IMR-90 (cell line): Measurements from ENCODE around the gene DISP1. TPM values are rescaled to one million over a fixed set of nuclear protein-coding genes. Genes with fewer than 3 reads are reported as not detected.

Experiments
- ATAC-seq: fragments of 200-7000 bp; cut with Tn5 transposase; 2 replicates; pipeline ENCODE4 v1.9.1; 2020; ENCODE audit warnings: low read depth, mild to moderate bottlenecking, moderate library complexity
- BruUV-seq: library from RNA; stranded (reverse); fragments of 400-500 nt; replicated peaks from 2 replicates; lab custom pipeline; 2021; lab: Mats Ljungman, UMichigan
- CTCF ChIA-PET: fragments of 300-600 bp; formaldehyde crosslinking; extraction: SDS; loops from one replicate; lab custom pipeline; 2021; ENCODE audit warnings: antibody characterized with exemption; lab: Yijun Ruan, JAX
- POLR2A ChIA-PET: fragments of 300-600 bp; sonication (Branson Sonifier 250); formaldehyde crosslinking; loops from one replicate; lab custom pipeline; 2022; ENCODE audit warnings: antibody characterized with exemption; ENCODE audit not compliant: unreplicated experiment; lab: Charles Lee
- DNase-seq: peaks from one replicate; pipeline ENCODE4 v3.0.0; 2013
- H2AFZ ChIP-seq: replicated peaks from 2 replicates; pipeline ENCODE3; 2013; ENCODE audit warnings: low read length, mild to moderate bottlenecking; ENCODE audit not compliant: poor library complexity
- H2AK5ac ChIP-seq: 2 replicates; pipeline ENCODE4 v1.6.1; 2013; ENCODE audit warnings: low read depth, low read length, inconsistent platforms
- H2AK9ac ChIP-seq: replicated peaks from 2 replicates; pipeline ENCODE3; 2013; ENCODE audit warnings: mild to moderate bottlenecking, low read depth, low read length, moderate library complexity; ENCODE audit not compliant: poor library complexity
- H2BK120ac ChIP-seq: 2 replicates; pipeline ENCODE4 v1.6.1; 2013; ENCODE audit warnings: low read depth, low read length, inconsistent platforms
- H2BK15ac ChIP-seq: 3 replicates; pipeline ENCODE4 v1.6.1; 2013; ENCODE audit warnings: low read depth, low read length, inconsistent platforms
- H2BK20ac ChIP-seq: 2 replicates; pipeline ENCODE4 v1.6.1; 2013; ENCODE audit warnings: low read depth, mild to moderate bottlenecking, inconsistent platforms, low read length, moderate library complexity
- H2BK5ac ChIP-seq: 2 replicates; pipeline ENCODE4 v1.6.1; 2013; ENCODE audit warnings: mild to moderate bottlenecking, low read depth, low read length, inconsistent platforms; ENCODE audit not compliant: poor library complexity, severe bottlenecking
- H3K14ac ChIP-seq: replicated peaks from 2 replicates; pipeline ENCODE4 v1.6.1; 2013; ENCODE audit warnings: low read depth, low read length, inconsistent platforms
- H3K18ac ChIP-seq: 2 replicates; pipeline ENCODE4 v1.6.1; 2013; ENCODE audit warnings: low read depth, low read length, control low read depth
- H3K23ac ChIP-seq: 2 replicates; pipeline ENCODE4 v1.6.1; 2013; ENCODE audit warnings: low read depth, low read length, inconsistent platforms
- H3K27ac ChIP-seq: 2 replicates; pipeline ENCODE4 v1.5.1; 2013; ENCODE audit warnings: mild to moderate bottlenecking, control low read depth, low read length; ENCODE audit not compliant: insufficient read depth
- H3K27me3 ChIP-seq: 2 replicates; pipeline ENCODE4 v1.6.1; 2013; ENCODE audit warnings: low read length; ENCODE audit not compliant: control insufficient read depth, insufficient read depth
- H3K36me3 ChIP-seq: 2 replicates; pipeline ENCODE4 v1.6.1; 2013; ENCODE audit warnings: low read length, mixed read lengths; ENCODE audit not compliant: control insufficient read depth, insufficient read depth
- H3K4ac ChIP-seq: 2 replicates; pipeline ENCODE4 v1.6.1; 2013; ENCODE audit warnings: low read depth, low read length, inconsistent platforms
- H3K4me1 ChIP-seq: 2 replicates; pipeline ENCODE4 v1.6.1; 2013; ENCODE audit warnings: low read length, mixed read lengths; ENCODE audit not compliant: control insufficient read depth, insufficient read depth
- H3K4me2 ChIP-seq: 2 replicates; pipeline ENCODE4 v1.6.1; 2013; ENCODE audit warnings: low read depth, mild to moderate bottlenecking, control low read depth, low read length, moderate library complexity
- H3K4me3 ChIP-seq: 2 replicates; pipeline ENCODE4 v1.5.1; 2013; ENCODE audit warnings: low read depth, mild to moderate bottlenecking, control low read depth, low read length, moderate library complexity; ENCODE audit not compliant: insufficient read depth
- H3K56ac ChIP-seq: 2 replicates; pipeline ENCODE4 v1.6.1; 2013; ENCODE audit warnings: low read length, inconsistent platforms; ENCODE audit not compliant: insufficient read depth; ENCODE audit errors: extremely low read depth
- H3K79me1 ChIP-seq, 2 experiments: 2 replicates each; pipeline ENCODE4 v1.6.1; 2013; ENCODE audit warnings: low read length in 2 of 2, inconsistent platforms in 1 of 2, low read depth in 1 of 2
- H3K9ac ChIP-seq: 2 replicates; pipeline ENCODE4 v1.6.1; 2013; ENCODE audit warnings: low read depth, low read length, control low read depth
- H3K9me1 ChIP-seq: 2 replicates; pipeline ENCODE4 v1.6.1; 2013; ENCODE audit warnings: low read length, inconsistent platforms; ENCODE audit not compliant: insufficient read depth
- H3K9me3 ChIP-seq: 2 replicates; pipeline ENCODE4 v1.6.1; 2013; ENCODE audit warnings: low read length; ENCODE audit not compliant: control insufficient read depth, insufficient read depth
- H4K20me1 ChIP-seq: 2 replicates; pipeline ENCODE4 v1.6.1; 2013; ENCODE audit warnings: low read length, inconsistent platforms; ENCODE audit not compliant: insufficient read depth
- H4K5ac ChIP-seq: 2 replicates; pipeline ENCODE4 v1.6.1; 2013; ENCODE audit warnings: mild to moderate bottlenecking, low read depth, low read length, control low read depth
- H4K8ac ChIP-seq, 2 experiments: 2 replicates each; pipeline ENCODE4 v1.6.1; 2013; ENCODE audit warnings: low read depth in 2 of 2, low read length in 2 of 2, control low read depth in 1 of 2, inconsistent platforms in 1 of 2
- H4K91ac ChIP-seq: 2 replicates; pipeline ENCODE4 v1.6.1; 2013; ENCODE audit warnings: low read depth, low read length, inconsistent platforms; ENCODE audit not compliant: insufficient read depth
- BHLHE40 ChIP-seq: fragments of 150-350 bp; IDR thresholded peaks from 2 replicates; pipeline ENCODE4 v1.6.1; 2016; ENCODE audit warnings: mild to moderate bottlenecking, low read depth, low read length
- CEBPB ChIP-seq: IDR thresholded peaks from 2 replicates; pipeline ENCODE4 v1.6.1; 2012; ENCODE audit warnings: low read depth, low read length, improper control_type of control experiment
- CHD1 ChIP-seq: IDR thresholded peaks from 2 replicates; pipeline ENCODE4 v1.6.1; 2012; ENCODE audit warnings: low read depth, low read length, improper control_type of control experiment
- FOS ChIP-seq: fragments of 150-350 bp; IDR thresholded peaks from 2 replicates; pipeline ENCODE4 v1.6.1; 2016; ENCODE audit warnings: low read depth, low read length
- MAFK ChIP-seq: IDR thresholded peaks from 2 replicates; pipeline ENCODE4 v1.6.1; 2012; ENCODE audit warnings: low read depth, low read length, improper control_type of control experiment
- MAZ ChIP-seq: IDR thresholded peaks from 2 replicates; pipeline ENCODE4 v1.6.1; 2012; ENCODE audit warnings: low read depth, mild to moderate bottlenecking, low read length, improper control_type of control experiment, moderate library complexity, borderline replicate concordance
- MXI1 ChIP-seq: IDR thresholded peaks from 2 replicates; pipeline ENCODE4 v1.6.1; 2012; ENCODE audit warnings: low read depth, mild to moderate bottlenecking, low read length, moderate library complexity, borderline replicate concordance
- NFE2L2 ChIP-seq: fragments of 150-350 bp; IDR thresholded peaks from 2 replicates; pipeline ENCODE4 v1.6.1; 2016; ENCODE audit warnings: low read depth, mild to moderate bottlenecking, low read length
- POLR2A ChIP-seq: IDR thresholded peaks from 2 replicates; pipeline ENCODE4 v1.6.1; 2012; ENCODE audit warnings: mild to moderate bottlenecking, low read depth, low read length
- RAD21 ChIP-seq: IDR thresholded peaks from 2 replicates; pipeline ENCODE4 v1.6.1; 2012; ENCODE audit warnings: low read length, improper control_type of control experiment
- RCOR1 ChIP-seq: IDR thresholded peaks from 2 replicates; pipeline ENCODE4 v1.6.1; 2012; ENCODE audit warnings: mild to moderate bottlenecking, low read length, improper control_type of control experiment; ENCODE audit not compliant: insufficient replicate concordance
- RFX5 ChIP-seq: IDR thresholded peaks from 2 replicates; pipeline ENCODE4 v1.8.0; 2012; ENCODE audit warnings: low read depth, mild to moderate bottlenecking, low read length, moderate library complexity
- SMC3 ChIP-seq: fragments of 150-350 bp; IDR thresholded peaks from 2 replicates; pipeline ENCODE4 v1.6.1; 2016; ENCODE audit warnings: low read depth, mild to moderate bottlenecking, antibody characterized with exemption, low read length, moderate library complexity
- WGBS, 2 experiments: methylation state at CpG; one replicate each; pipeline versions ENCODE4 v1.1.5 to v1.1.7; 2013; ENCODE audit warnings: missing lambda C conversion rate in 2 of 2; ENCODE audit not compliant: insufficient read length in 1 of 2; ENCODE audit errors: extremely low coverage in 2 of 2; 5-methylcytosine and 5-hydroxymethylcytosine counted together
- dilution Hi-C: fragments of 300-500 bp; cut with HindIII; formaldehyde crosslinking; loops from one replicate; pipeline ENCODE4 v1.14.3; 2018; ENCODE audit warnings: low sequenced_read_pairs; ENCODE audit not compliant: unreplicated experiment
- in situ Hi-C: fragments of 300-500 bp; cut with MboI; formaldehyde crosslinking; loops from 3 replicates; pipeline ENCODE4 v1.14.3; 2019; ENCODE audit warnings: low sequenced_read_pairs, inconsistent platforms, mixed read lengths
- intact Hi-C: fragments of 100-400 bp; cut with micrococcal nuclease; formaldehyde crosslinking; loops from 2 replicates; pipeline ENCODE4 v1.10.0; 2022
- polyA plus RNA-seq, 3 experiments: library from polyadenylated mRNA; depleted of rRNA; stranded (reverse); fragments of >200 nt; gene quantifications; 2 replicates each; pipeline ENCODE4 v1.2.3, GENCODE V29; 2012; ENCODE audit warnings: low replicate concordance in 1 of 3
- total RNA-seq: library from RNA; depleted of rRNA; stranded (reverse); fragments of >200 nt; gene quantifications from 2 replicates; pipeline ENCODE4 v1.2.3, GENCODE V29; 2012
- TF ChIP-seq, protein P1 (sequence below): fragments of 150-350 bp; IDR thresholded peaks from 2 replicates; pipeline ENCODE4 v1.6.1; 2016; ENCODE audit warnings: low read depth, mild to moderate bottlenecking, low read length, moderate library complexity, borderline replicate concordance
- TF ChIP-seq, protein P2 (sequence below): conservative IDR thresholded peaks from 2 replicates; pipeline ENCODE4 v1.5.1; 2012; ENCODE audit warnings: mild to moderate bottlenecking, low read depth, low read length, improper control_type of control experiment
- TF ChIP-seq, protein P3 (sequence below): fragments of 150-350 bp; IDR thresholded peaks from 2 replicates; pipeline ENCODE4 v1.6.1; 2017; ENCODE audit warnings: mild to moderate bottlenecking, antibody characterized with exemption, low read length, low read depth

Gene DISP1
- total and polyA plus RNA-seq, 2 of the 4 experiments (the other 2 are of a cell fraction), result 3.3 to 5.2 TPM

DNA sequence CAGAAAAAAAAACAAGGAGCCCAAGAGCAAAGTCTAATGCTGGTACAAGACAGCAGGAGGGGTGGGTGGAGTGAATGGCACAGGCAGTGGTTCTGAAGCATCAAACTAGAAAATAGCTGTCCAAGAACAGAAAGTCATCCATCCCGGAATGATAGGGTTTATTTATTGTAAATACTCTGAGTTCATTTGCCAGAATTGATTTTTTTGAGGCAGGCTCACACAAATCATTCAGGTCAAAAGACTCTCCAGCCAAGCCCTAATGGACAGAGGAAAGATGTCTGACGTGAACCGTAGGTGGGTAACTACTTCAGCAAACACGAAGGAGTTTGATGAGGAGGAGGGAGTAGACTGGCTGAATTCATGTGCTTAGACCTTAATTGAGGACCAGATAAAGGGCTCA is 13.8 kb upstream of the DISP1 start:
- Histone ChIP-seq H3K27ac (no peak overlapping the region), H4K8ac (no peak overlapping the region), H4K91ac (no peak overlapping the region), H2BK15ac (no peak overlapping the region), H4K5ac (no peak overlapping the region), H3K56ac (no peak overlapping the region), H3K9me1 (no peaks in the 10 kb centered on the region), H3K4me2 (no peak overlapping the region), H3K79me1 (no peaks in the 10 kb centered on the region), H3K14ac (no peak overlapping the region), H3K4me3 (no peak overlapping the region), H2BK120ac (no peak overlapping the region), H3K9me3 (no peaks in the 10 kb centered on the region), H2AFZ (no peak overlapping the region), H2AK5ac (no peak overlapping the region), H3K4me1 (peaks cover 2% of the 10 kb centered on the region; the same call in 1 of the 2 replicates), H3K27me3 (no peaks in the 10 kb centered on the region; the same call in 1 of the 2 replicates), H2BK5ac (no peak overlapping the region), H3K9ac (no peak overlapping the region), H3K23ac (no peak overlapping the region), H2BK20ac (no peak overlapping the region), H3K36me3 (no peaks in the 10 kb centered on the region), H3K18ac (no peak overlapping the region), H2AK9ac (no peak overlapping the region), H4K20me1 (no peaks in the 10 kb centered on the region), H3K4ac (no peak overlapping the region)
- POLR2A ChIA-PET, result no interaction called here
- WGBS, 2 experiments, result no CpG with 5 or more reads among the region's 4 CpGs
- no peak for ATAC-seq
- in situ Hi-C loops, result no loop called here
- BruUV-seq, result no TSS peak
- no peak for DNase-seq
- CTCF ChIA-PET, result no interaction called here
- dilution Hi-C loops, result no loop called here
- intact Hi-C loops, result loop anchor here (2.0 kb wide), 1 partner anchor 14 kb away; the partner anchor contains the start of gene DISP1
- TF ChIP-seq, protein P1, sequence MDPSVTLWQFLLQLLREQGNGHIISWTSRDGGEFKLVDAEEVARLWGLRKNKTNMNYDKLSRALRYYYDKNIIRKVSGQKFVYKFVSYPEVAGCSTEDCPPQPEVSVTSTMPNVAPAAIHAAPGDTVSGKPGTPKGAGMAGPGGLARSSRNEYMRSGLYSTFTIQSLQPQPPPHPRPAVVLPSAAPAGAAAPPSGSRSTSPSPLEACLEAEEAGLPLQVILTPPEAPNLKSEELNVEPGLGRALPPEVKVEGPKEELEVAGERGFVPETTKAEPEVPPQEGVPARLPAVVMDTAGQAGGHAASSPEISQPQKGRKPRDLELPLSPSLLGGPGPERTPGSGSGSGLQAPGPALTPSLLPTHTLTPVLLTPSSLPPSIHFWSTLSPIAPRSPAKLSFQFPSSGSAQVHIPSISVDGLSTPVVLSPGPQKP, result no peak
- TF ChIP-seq MAZ (no peak), CHD1 (no peak), MAFK (no peak), MXI1 (no peak), RCOR1 (no peak), CEBPB (no peak), NFE2L2 (no peak), RAD21 (no peak), SMC3 (no peak), FOS (no peak), POLR2A (no peak), BHLHE40 (no peak), RFX5 (no peak)
- TF ChIP-seq, protein P2, sequence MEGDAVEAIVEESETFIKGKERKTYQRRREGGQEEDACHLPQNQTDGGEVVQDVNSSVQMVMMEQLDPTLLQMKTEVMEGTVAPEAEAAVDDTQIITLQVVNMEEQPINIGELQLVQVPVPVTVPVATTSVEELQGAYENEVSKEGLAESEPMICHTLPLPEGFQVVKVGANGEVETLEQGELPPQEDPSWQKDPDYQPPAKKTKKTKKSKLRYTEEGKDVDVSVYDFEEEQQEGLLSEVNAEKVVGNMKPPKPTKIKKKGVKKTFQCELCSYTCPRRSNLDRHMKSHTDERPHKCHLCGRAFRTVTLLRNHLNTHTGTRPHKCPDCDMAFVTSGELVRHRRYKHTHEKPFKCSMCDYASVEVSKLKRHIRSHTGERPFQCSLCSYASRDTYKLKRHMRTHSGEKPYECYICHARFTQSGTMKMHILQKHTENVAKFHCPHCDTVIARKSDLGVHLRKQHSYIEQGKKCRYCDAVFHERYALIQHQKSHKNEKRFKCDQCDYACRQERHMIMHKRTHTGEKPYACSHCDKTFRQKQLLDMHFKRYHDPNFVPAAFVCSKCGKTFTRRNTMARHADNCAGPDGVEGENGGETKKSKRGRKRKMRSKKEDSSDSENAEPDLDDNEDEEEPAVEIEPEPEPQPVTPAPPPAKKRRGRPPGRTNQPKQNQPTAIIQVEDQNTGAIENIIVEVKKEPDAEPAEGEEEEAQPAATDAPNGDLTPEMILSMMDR, result no peak
- TF ChIP-seq, protein P3, sequence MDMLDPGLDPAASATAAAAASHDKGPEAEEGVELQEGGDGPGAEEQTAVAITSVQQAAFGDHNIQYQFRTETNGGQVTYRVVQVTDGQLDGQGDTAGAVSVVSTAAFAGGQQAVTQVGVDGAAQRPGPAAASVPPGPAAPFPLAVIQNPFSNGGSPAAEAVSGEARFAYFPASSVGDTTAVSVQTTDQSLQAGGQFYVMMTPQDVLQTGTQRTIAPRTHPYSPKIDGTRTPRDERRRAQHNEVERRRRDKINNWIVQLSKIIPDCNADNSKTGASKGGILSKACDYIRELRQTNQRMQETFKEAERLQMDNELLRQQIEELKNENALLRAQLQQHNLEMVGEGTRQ, result no peak
